HL-60 (cell line): ENCODE data around the gene DGKH.

Source experiments
- DNase-seq, 2 experiments: peaks; one replicate each; pipeline ENCODE4 v3.0.0-alpha.2; 2010 to 2020; ENCODE audit warnings: low read depth in 1 of 2, low spot score in 1 of 2
- H3K27ac ChIP-seq: fragments of 250-450 bp; sonication (Bioruptor Pico); replicated peaks from 2 replicates; pipeline ENCODE4 v1.5.1; 2020; ENCODE audit warnings: mild to moderate bottlenecking, moderate library complexity
- H3K27me3 ChIP-seq: fragments of 250-450 bp; sonication (Bioruptor Pico); 2 replicates; pipeline ENCODE4 v1.5.1; 2021; ENCODE audit warnings: mild to moderate bottlenecking, moderate library complexity; ENCODE audit not compliant: insufficient read depth, poor library complexity, severe bottlenecking
- H3K4me3 ChIP-seq: replicated peaks from 2 replicates; pipeline ENCODE4 v1.5.1; 2011; ENCODE audit warnings: mild to moderate bottlenecking, control low read depth, low read length; ENCODE audit not compliant: insufficient read depth
- GABPA ChIP-seq: IDR thresholded peaks from 2 replicates; pipeline ENCODE4 v1.6.1; 2012; ENCODE audit warnings: low read depth
- POLR2AphosphoS5 ChIP-seq: IDR thresholded peaks from 2 replicates; pipeline ENCODE4 v1.6.1; 2012; ENCODE audit warnings: low read depth
- SPI1 ChIP-seq: IDR thresholded peaks from 2 replicates; pipeline ENCODE4 v1.6.1; 2012; ENCODE audit warnings: low read depth, mild to moderate bottlenecking, borderline replicate concordance
- TF ChIP-seq, protein P1 (sequence below): IDR thresholded peaks from 2 replicates; pipeline ENCODE4 v1.6.1; 2012; ENCODE audit warnings: low read depth; ENCODE audit not compliant: insufficient replicate concordance
- TF ChIP-seq, protein P2 (sequence below): IDR thresholded peaks from one replicate; pipeline ENCODE4 v1.5.1; 2011; ENCODE audit warnings: low read length, control low read depth, inconsistent platforms; ENCODE audit not compliant: insufficient read depth

DGKH gene

DNA sequence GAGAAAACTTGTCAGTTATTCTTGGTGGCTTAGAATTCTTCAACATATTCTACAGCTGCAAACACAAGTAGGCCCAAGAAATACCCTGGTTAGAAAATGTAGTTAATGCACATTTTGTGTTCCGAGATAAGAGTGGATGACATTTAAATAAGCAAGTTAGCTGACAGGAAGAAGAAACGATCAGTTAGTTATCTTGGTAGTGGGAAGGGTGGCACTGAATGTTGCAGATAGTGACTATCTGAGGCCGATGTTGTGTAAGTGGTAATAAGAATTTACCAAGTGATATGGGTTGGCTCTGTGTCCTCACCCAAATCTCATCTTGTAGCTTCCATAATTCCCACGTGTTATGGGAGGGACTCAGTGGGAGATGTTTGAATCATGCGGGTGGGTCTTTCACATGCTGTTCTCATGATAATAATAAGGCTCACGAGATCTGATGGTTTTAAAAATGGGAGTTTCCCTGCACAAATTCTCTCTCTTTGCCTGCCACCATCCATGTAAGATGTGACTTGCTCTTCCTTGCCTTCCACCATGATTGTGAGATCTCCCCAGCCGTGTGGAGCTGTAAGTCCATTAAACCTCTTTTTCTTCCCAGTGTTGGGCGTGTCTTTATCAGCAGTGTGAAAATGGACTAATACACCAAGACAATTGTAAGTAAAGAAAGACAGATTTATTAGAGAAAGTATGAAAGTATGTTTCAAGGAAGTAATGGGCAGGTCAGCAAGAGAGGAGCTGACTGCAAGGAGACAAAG, 212.6 kb downstream of the DGKH start:
- Histone ChIP-seq H3K27me3 (no peaks in the 10 kb centered on the region), H3K4me3 (no peak overlapping the region), H3K27ac (no peak overlapping the region)
- TF ChIP-seq SPI1, result no peak
- no peak for TF ChIP-seq GABPA
- TF ChIP-seq, protein P1, sequence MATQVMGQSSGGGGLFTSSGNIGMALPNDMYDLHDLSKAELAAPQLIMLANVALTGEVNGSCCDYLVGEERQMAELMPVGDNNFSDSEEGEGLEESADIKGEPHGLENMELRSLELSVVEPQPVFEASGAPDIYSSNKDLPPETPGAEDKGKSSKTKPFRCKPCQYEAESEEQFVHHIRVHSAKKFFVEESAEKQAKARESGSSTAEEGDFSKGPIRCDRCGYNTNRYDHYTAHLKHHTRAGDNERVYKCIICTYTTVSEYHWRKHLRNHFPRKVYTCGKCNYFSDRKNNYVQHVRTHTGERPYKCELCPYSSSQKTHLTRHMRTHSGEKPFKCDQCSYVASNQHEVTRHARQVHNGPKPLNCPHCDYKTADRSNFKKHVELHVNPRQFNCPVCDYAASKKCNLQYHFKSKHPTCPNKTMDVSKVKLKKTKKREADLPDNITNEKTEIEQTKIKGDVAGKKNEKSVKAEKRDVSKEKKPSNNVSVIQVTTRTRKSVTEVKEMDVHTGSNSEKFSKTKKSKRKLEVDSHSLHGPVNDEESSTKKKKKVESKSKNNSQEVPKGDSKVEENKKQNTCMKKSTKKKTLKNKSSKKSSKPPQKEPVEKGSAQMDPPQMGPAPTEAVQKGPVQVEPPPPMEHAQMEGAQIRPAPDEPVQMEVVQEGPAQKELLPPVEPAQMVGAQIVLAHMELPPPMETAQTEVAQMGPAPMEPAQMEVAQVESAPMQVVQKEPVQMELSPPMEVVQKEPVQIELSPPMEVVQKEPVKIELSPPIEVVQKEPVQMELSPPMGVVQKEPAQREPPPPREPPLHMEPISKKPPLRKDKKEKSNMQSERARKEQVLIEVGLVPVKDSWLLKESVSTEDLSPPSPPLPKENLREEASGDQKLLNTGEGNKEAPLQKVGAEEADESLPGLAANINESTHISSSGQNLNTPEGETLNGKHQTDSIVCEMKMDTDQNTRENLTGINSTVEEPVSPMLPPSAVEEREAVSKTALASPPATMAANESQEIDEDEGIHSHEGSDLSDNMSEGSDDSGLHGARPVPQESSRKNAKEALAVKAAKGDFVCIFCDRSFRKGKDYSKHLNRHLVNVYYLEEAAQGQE, result no peak
- TF ChIP-seq, protein P2, sequence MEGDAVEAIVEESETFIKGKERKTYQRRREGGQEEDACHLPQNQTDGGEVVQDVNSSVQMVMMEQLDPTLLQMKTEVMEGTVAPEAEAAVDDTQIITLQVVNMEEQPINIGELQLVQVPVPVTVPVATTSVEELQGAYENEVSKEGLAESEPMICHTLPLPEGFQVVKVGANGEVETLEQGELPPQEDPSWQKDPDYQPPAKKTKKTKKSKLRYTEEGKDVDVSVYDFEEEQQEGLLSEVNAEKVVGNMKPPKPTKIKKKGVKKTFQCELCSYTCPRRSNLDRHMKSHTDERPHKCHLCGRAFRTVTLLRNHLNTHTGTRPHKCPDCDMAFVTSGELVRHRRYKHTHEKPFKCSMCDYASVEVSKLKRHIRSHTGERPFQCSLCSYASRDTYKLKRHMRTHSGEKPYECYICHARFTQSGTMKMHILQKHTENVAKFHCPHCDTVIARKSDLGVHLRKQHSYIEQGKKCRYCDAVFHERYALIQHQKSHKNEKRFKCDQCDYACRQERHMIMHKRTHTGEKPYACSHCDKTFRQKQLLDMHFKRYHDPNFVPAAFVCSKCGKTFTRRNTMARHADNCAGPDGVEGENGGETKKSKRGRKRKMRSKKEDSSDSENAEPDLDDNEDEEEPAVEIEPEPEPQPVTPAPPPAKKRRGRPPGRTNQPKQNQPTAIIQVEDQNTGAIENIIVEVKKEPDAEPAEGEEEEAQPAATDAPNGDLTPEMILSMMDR, result no peak
- no peak for TF ChIP-seq POLR2AphosphoS5
- DNase-seq, result no peak

DNA sequence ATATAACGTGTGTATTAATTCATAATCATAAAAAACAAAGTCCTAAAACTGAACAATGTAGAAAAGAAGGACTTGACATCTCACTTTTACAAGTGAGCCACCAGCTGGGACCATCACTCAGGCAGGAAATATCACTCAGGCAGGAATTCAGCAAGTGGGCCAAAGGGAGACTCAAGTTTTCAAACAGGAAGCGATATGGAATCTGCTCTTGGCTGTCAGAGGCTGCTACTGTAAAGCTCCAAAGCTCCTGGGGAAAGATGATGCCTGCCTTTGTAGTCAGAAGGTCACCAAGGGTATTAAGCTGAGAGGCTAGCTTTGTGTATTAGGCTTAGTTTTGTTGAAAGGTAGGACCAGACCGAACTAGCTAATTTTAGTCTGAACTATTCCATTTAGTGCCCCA, 218.0 kb downstream of the DGKH start:
- no peak for DNase-seq
- no peaks in the 10 kb centered on the region for H3K27me3 ChIP-seq
- no peak overlapping the region for H3K4me3 ChIP-seq
- no peak overlapping the region for H3K27ac ChIP-seq
- TF ChIP-seq GABPA (no peak), POLR2AphosphoS5 (no peak), SPI1 (no peak)
- TF ChIP-seq, protein P2, result no peak
- TF ChIP-seq, protein P1, result no peak

DNA sequence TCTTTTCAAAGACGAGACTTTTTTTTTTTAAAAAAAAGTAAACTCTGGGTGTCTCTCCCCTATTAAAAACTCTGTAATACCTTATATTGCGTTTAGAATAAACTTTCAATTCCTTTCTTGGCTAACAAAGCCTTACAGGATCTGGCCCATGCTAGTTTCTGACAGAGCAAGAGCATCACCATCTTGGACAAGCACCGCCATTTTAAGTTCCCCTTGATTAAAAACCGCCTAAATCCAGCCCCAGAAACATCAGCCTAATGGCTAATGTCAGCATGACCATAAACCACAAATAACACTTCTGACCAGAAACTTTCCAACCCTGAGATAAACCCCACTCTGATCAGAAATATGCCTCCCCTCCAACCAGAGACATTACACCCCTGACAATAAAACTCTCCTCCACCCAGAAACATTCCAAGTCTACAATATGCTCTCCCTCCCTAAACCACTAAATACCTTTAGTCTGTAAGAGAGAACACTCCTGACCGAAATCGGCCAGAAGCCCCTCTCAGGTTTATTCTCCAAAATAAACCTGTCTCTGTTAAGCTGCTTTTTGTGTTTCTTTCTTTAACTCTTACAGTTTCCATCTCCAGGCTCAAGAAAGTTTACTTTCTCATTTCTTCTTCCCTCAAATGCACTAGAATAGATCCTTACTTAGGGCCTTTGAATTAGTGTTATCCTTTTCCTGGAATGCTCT, 221.9 kb downstream of the DGKH start:
- no peak for TF ChIP-seq POLR2AphosphoS5
- TF ChIP-seq GABPA, result no peak
- TF ChIP-seq, protein P1, result no peak
- Histone ChIP-seq H3K4me3 (no peak overlapping the region), H3K27ac (no peak overlapping the region), H3K27me3 (no peaks in the 10 kb centered on the region)
- DNase-seq, result no peak
